ENCODE measurements around the gene PTPN13.

The PTPN13 gene

GRCh38 chr4:86810847-86811246 lies 216.7 kb downstream of the PTPN13 start:
- no peak for TF ChIP-seq CTCF (IDR thresholded peaks at IDR 0.05; ENCODE audit: extremely low read depth, missing control alignments)
- no peak for DNase-seq (ENCODE audit: low spot score)

GRCh38 chr4:86815653-86816052 lies 221.5 kb downstream of the PTPN13 start:
- no peak for TF ChIP-seq CTCF (IDR thresholded peaks at IDR 0.05; ENCODE audit: extremely low read depth, missing control alignments)
- no peak for DNase-seq (ENCODE audit: low spot score)

- no peak for TF ChIP-seq CTCF (IDR thresholded peaks at IDR 0.05; ENCODE audit: extremely low read depth, missing control alignments)
- DNase-seq (ENCODE audit: low spot score) = no peak
These were observed 222.6 kb downstream of the PTPN13 start for GRCh38 chr4:86816501-86817273.

- no peak for TF ChIP-seq CTCF (IDR thresholded peaks at IDR 0.05; ENCODE audit: extremely low read depth, missing control alignments)
- DNase-seq (ENCODE audit: low spot score) = no peak
These were observed 224.1 kb downstream of the PTPN13 start for GRCh38 chr4:86818211-86818610.

- no peak for DNase-seq (ENCODE audit: low spot score)
- TF ChIP-seq CTCF (IDR thresholded peaks at IDR 0.05; ENCODE audit: extremely low read depth, missing control alignments) = no peak
These were observed 224.7 kb downstream of the PTPN13 start for GRCh38 chr4:86818841-86819240.

GRCh38 chr4:86819561-86819960 lies 225.4 kb downstream of the PTPN13 start:
- no peak for DNase-seq (ENCODE audit: low spot score)

GRCh38 chr4:86821151-86821550 lies 227.0 kb downstream of the PTPN13 start:
- TF ChIP-seq CTCF (IDR thresholded peaks at IDR 0.05; ENCODE audit: extremely low read depth, missing control alignments) = no peak
- DNase-seq (ENCODE audit: low spot score) = no peak

More at GRCh38 chr4:86819561-86819960, 225.4 kb downstream of the PTPN13 start:
- TF ChIP-seq CTCF (IDR thresholded peaks at IDR 0.05; ENCODE audit: extremely low read depth, missing control alignments) = no peak
